ENCODE results near the gene GPR62. TPM values are rescaled to one million over a fixed set of nuclear protein-coding genes. Genes with fewer than 3 reads are reported as not detected.

Gene GPR62
- total RNA-seq, 2 experiments from 2014 or later: not detected

DNA sequence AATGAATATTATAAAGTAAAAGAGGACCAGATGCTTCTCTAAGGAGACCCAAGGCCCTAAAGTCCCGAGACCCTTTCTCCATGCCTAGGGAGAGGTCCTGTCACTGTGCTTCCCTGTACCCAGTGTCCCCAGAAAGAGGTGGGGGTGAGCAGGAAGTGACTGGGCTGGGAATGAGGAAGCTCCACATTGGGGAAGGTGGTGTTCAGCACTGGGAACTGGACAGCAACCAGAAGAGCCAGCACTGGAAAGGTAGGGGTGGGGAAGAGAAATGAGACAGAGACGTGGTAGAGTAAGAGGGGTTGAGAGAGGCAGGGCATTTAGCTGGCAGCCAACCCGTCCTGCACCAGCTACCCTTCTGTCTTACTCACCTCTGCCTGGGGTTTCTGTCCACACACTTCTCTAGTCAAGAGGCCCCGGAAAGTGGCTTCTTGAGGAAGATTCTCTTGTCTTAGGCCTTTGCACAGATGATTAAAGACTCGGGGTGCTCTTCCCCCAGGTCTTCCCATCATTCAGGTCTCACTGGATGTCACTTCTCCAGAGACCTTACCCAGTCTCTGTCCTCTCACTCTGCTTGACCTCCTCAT lies 25.7 kb upstream of the GPR62 start:
- ChIA-PET POLR2A (no interaction called here), CTCF (ENCODE audit: unreplicated experiment) (no interaction called here)
- Histone ChIP-seq H3K4me1 (ENCODE audit: insufficient read depth, low read length, poor library complexity, severe bottlenecking) (no peaks in the 10 kb centered on the region), H3K4me3 (ENCODE audit: low read depth, low read length, poor library complexity, severe bottlenecking) (no peak overlapping the region), H3K4me2 (ENCODE audit: low read length) (no peak overlapping the region), H4K20me1 (ENCODE audit: insufficient read depth, low read length) (no peaks in the 10 kb centered on the region), H3K79me2 (ENCODE audit: insufficient read depth, low read depth, low read length) (no peaks in the 10 kb centered on the region), H3K9me2 (ENCODE audit: insufficient read depth, low read length) (no peaks in the 10 kb centered on the region), H3K36me3 (ENCODE audit: insufficient read depth, low read length) (peaks cover 34% of the 10 kb centered on the region), H3K27ac (ENCODE audit: low read depth, low read length, poor library complexity, severe bottlenecking) (no peak overlapping the region), H2AFZ (ENCODE audit: low read length) (no peak overlapping the region), H3K9me3 (ENCODE audit: low read length) (no peaks in the 10 kb centered on the region)
- BruUV-seq (replicated peaks): no TSS peak
- DNase-seq (ENCODE audit: low spot score): no peak
- no peak for TF ChIP-seq EZH2phosphoT487 (IDR thresholded peaks at IDR 0.05; ENCODE audit: borderline replicate concordance, low read depth, low read length)
- TF ChIP-seq CTCF (conservative IDR thresholded peaks at IDR 0.05; ENCODE audit: low read length): no peak
- intact Hi-C loops (cut with micrococcal nuclease; ENCODE audit: unreplicated experiment): no loop called here

DNA sequence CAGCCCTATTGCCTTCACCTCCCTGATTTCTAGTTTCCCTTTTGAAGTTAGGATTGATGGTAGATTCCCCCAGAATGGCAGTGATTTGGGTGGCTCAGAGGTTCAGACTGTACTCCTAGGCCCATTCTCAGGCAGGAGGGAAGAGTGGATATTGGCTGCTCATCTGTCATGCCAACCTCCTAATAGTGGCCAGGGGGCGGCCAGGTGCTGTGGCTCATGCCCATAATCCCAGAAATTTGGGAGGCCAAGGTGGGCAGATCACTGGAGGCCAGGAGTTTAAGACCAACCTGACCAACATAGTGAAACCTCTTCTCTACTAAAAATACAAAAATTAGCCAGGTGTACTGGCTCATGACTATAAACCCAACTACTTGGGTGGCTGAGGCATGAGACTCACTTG lies 24.7 kb upstream of the GPR62 start:
- H3K9me3 ChIP-seq (ENCODE audit: low read length): no peaks in the 10 kb centered on the region
- POLR2A ChIA-PET: no interaction called here
- H4K20me1 ChIP-seq (ENCODE audit: insufficient read depth, low read length): no peaks in the 10 kb centered on the region
- H3K4me3 ChIP-seq (ENCODE audit: low read depth, low read length, poor library complexity, severe bottlenecking): no peak overlapping the region
- BruUV-seq (replicated peaks): no TSS peak
- TF ChIP-seq EZH2phosphoT487 (IDR thresholded peaks at IDR 0.05; ENCODE audit: borderline replicate concordance, low read depth, low read length) (no peak), CTCF (conservative IDR thresholded peaks at IDR 0.05; ENCODE audit: low read length) (no peak)
- CTCF ChIA-PET (ENCODE audit: unreplicated experiment): no interaction called here
- H3K36me3 ChIP-seq (ENCODE audit: insufficient read depth, low read length): peaks cover 44% of the 10 kb centered on the region
- no peak overlapping the region for H3K27ac ChIP-seq (ENCODE audit: low read depth, low read length, poor library complexity, severe bottlenecking)
- no peak for DNase-seq (ENCODE audit: low spot score)
- H3K79me2 ChIP-seq (ENCODE audit: insufficient read depth, low read depth, low read length): no peaks in the 10 kb centered on the region
- H3K4me1 ChIP-seq (ENCODE audit: insufficient read depth, low read length, poor library complexity, severe bottlenecking): no peaks in the 10 kb centered on the region
- no peak overlapping the region for H3K4me2 ChIP-seq (ENCODE audit: low read length)
- no peaks in the 10 kb centered on the region for H3K9me2 ChIP-seq (ENCODE audit: insufficient read depth, low read length)
- H2AFZ ChIP-seq (ENCODE audit: low read length): no peak overlapping the region
- intact Hi-C loops (cut with micrococcal nuclease; ENCODE audit: unreplicated experiment): no loop called here

DNA sequence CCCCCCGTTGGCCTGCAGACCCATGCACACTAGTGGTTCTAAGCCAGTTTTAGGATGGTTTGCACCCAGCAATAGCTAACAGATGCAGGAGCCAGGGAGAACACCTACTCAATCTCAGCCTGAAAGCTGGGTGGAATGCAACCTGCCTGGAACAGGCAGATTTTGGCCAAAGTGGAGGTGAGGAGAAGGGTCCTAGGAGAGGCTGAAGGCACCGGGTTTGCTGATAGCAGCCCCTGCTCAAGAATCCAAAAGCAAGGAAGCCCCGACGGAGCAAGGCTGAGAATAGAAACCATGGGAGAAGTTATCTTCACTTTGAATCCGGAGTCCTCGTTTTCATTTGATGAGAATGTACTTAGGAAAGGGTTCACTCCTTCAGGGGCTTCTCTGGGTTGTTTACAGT lies 23.4 kb upstream of the GPR62 start:
- no peaks in the 10 kb centered on the region for H3K4me1 ChIP-seq (ENCODE audit: insufficient read depth, low read length, poor library complexity, severe bottlenecking)
- H3K27ac ChIP-seq (ENCODE audit: low read depth, low read length, poor library complexity, severe bottlenecking): no peak overlapping the region
- H3K9me2 ChIP-seq (ENCODE audit: insufficient read depth, low read length): no peaks in the 10 kb centered on the region
- CTCF ChIA-PET (ENCODE audit: unreplicated experiment): no interaction called here
- POLR2A ChIA-PET: no interaction called here
- no peak overlapping the region for H3K4me2 ChIP-seq (ENCODE audit: low read length)
- H2AFZ ChIP-seq (ENCODE audit: low read length): no peak overlapping the region
- H3K4me3 ChIP-seq (ENCODE audit: low read depth, low read length, poor library complexity, severe bottlenecking): no peak overlapping the region
- no peaks in the 10 kb centered on the region for H3K79me2 ChIP-seq (ENCODE audit: insufficient read depth, low read depth, low read length)
- intact Hi-C loops (cut with micrococcal nuclease; ENCODE audit: unreplicated experiment): no loop called here
- peaks cover 56% of the 10 kb centered on the region for H3K36me3 ChIP-seq (ENCODE audit: insufficient read depth, low read length)
- no peak for DNase-seq (ENCODE audit: low spot score)
- H4K20me1 ChIP-seq (ENCODE audit: insufficient read depth, low read length): no peaks in the 10 kb centered on the region
- BruUV-seq (replicated peaks): no TSS peak
- TF ChIP-seq EZH2phosphoT487 (IDR thresholded peaks at IDR 0.05; ENCODE audit: borderline replicate concordance, low read depth, low read length) (no peak), CTCF (conservative IDR thresholded peaks at IDR 0.05; ENCODE audit: low read length) (no peak)
- no peaks in the 10 kb centered on the region for H3K9me3 ChIP-seq (ENCODE audit: low read length)

Data from OCI-LY7 (cell line).